AG08396 (cell line): Measurements from ENCODE around the gene CTSD.

Source experiments
- DNase-seq: peaks from one replicate; pipeline ENCODE4 v3.0.0; 2012; ENCODE audit warnings: low spot score, mixed read lengths

Gene CTSD

GRCh38 chr11:1782831-1783724, 19.4 kb upstream of the CTSD start:
- DNase-seq = peak; percentile 54

DNA sequence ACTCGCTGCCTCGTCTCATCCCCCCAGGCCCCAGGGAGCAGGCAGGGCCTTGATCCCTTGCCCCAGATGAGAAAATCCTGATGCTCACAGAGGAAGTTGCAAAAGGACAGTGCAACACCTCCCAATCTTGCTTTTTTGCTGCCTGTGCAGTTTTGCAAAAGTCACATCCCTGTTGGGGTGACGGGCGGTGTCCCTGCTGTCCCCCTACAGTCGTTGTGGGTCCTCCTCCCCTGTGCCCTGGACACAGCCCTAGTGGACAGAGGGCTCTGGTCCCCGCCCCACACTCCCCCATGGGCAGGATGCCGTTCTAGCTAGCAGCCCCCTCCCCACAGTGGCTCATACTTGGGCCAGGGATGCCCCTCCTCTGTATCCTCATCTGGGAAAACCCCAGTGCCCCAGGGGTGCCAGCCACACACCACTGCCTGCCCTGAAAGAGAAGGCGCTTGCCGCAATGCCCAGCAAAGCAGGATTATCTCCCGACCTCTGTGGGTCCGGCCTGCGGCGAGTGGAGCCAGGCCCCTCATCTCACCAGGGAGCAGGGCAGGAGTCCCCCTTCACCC, 18.4 kb upstream of the CTSD start:
- no peak for DNase-seq

DNA sequence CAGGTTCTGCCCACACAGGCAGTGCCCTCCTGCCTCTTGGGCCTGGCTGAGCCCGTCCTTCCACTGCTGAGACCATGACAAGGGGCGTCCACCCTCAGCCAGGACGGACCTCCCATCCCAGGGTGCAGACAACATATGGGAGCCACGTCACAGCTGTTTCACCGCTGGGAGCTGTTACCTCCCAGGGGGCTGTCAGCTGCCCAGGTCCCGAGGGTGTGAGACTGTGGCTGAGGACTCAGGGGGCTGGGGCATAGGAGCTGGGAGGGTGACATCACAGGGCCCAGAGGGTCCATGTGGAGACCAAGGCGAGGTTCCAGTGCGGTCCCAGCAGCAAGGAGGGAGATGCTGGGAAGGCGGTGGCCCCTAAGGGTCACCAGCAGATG, 17.9 kb upstream of the CTSD start:
- no peak for DNase-seq

DNA sequence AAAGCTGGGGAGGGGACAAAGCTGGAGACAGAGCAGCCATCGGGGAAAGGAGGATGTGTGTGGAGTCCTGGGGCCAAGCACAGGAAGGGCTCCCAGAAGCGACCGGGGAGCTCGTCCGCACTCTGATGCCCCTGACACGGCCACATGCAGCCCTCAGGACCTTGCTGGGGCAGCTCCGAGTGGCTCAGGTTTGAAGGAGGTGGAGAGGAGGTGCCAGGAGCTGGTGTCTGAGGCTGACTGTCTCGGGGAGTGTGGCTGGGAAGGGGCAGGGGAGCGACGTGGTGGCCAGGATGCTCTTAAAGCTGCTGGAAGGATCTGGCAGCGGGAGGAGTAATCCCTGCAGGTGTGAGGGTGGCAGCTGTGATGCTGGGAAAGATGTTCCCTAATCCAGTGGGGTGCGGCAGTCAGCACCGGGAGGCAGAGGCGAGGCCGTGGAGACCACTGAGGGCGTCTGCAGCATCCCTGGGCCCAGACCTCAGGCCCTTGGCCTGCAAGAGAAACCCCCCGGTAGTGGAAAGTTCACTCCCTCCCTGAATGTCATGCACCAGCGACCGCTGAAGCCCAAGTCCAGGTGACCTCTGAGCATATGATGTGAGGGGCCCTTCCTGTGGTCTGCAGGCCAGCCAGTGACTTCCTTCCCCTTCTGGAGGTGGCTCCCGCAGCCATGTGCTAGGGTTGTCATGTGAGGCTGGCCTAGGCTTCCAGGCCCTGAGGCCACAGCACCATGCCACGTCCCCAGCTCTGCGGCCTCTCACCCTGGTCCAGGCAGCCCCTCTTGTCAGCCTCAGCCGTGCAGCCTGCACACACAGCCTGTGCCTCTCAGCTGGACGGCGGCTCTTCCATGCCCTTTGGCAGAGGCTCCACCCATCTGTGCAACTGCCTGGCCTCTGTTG, 17.2 kb upstream of the CTSD start:
- no peak for DNase-seq

GRCh38 chr11:1779806-1780699, 16.3 kb upstream of the CTSD start:
- no peak for DNase-seq

- DNase-seq = no peak
These were observed 15.5 kb upstream of the CTSD start for GRCh38 chr11:1779034-1779805.

DNA sequence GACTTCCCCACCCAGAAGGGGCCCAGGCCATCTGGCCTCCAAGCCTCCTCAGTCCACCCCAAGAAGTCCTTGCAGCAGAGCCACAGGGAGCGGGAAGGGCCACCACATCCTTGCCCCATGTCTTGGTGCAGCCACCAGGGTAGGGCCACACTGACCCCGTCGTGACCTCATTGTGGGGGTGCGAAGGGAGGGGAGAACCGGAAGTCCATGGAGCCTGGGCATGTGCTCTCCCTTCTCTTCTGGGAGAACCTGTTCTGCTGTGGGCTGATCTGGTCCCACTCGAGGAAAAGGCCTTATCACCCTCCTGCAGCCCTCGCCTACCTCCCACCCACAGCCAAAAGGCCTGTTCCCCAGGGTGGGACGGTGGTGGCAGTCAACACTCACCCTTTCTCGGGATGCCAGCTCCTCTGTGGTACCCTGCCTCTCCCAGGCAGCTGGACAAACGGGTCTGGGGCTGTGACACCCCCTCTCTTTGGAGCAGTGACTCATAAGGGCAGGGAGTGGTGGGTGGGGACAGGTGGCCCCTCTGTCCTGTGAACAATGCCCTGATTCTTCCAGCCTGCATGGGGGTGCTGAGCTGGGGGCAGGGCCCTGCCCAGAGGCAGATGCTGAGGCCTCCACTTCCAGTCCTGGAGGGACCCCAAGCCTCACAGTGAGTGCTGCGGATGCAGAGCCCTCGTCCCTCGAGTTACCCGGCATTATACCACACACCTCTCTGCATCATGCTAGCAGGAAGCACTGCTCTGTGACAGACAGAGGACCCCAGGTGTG, 14.6 kb upstream of the CTSD start:
- DNase-seq = no peak

DNA sequence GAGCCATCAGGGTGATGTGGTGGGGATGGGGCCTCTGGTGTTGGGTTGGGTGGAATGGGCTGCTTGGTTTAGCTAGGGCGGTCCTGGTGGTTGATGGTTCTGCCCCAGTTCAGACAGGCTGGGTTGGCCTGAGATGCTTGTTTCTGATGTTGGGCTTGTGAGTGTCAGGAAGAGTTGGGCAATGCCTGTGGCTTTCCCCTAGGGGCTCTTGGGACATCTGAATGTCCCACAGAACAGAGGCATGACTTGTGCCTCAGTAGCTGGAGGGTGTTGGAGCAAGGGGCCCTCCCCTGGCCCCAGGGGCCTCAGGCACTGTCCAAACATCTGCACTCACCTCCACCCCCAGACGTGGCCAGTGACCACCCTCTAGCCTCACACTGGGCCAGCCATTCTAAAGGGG, 14.0 kb upstream of the CTSD start:
- DNase-seq = no peak

GRCh38 chr11:1776944-1777715, 13.4 kb upstream of the CTSD start:
- no peak for DNase-seq

DNA sequence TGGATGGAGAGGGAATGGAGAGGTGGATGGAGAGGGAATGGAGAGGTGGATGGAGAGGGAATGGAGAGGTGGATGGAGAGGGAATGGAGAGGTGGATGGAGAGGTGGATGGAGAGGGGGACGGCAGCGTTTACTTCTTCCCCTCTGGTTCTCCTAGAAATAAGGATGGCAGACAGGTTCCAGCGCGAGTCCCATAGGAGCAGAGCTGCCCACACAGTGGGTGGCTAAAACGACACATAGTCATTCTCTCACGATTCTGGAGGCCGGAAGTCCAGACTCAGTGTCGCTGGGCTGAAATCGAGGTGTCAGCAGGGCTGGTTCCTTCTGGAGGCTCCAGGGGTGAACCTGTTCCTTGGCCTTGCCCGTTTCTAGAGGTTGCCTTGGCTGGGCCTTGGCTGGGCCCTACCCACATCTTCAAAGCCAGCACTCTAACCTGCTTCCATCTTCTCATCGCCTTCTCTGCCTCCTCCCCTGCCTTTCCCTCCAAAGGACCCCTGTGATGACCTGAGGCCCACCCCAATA, 12.7 kb upstream of the CTSD start:
- DNase-seq = no peak

- no peak for DNase-seq
These were observed 11.2 kb upstream of the CTSD start for GRCh38 chr11:1774886-1775285.

DNA sequence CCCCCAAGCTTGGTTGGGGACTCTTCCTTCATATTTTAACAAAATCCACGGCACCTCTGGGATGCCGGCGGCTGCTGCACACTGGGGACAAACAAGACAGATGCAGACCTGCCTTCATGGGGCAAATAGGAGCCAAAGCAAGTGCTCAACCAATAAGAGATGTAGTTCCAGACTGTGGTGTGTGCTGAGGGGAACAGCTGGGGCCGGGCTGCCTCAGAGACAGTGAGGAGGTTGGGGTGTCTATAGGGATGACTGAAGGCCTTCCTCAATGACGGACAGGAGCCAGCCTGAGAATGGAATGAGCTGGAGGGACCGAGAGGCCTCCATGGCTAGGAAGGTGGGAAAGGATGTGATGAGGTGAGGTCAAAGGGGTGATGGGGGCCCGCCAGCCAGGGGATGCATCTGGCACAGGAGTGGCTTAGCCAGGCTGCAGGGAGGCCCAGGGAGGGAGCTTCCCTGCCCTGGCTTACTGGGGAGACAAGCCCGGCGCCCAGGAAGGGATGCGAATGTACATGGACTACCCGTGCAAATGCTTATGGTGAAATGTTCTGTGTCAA, 10.3 kb upstream of the CTSD start:
- no peak for DNase-seq

DNA sequence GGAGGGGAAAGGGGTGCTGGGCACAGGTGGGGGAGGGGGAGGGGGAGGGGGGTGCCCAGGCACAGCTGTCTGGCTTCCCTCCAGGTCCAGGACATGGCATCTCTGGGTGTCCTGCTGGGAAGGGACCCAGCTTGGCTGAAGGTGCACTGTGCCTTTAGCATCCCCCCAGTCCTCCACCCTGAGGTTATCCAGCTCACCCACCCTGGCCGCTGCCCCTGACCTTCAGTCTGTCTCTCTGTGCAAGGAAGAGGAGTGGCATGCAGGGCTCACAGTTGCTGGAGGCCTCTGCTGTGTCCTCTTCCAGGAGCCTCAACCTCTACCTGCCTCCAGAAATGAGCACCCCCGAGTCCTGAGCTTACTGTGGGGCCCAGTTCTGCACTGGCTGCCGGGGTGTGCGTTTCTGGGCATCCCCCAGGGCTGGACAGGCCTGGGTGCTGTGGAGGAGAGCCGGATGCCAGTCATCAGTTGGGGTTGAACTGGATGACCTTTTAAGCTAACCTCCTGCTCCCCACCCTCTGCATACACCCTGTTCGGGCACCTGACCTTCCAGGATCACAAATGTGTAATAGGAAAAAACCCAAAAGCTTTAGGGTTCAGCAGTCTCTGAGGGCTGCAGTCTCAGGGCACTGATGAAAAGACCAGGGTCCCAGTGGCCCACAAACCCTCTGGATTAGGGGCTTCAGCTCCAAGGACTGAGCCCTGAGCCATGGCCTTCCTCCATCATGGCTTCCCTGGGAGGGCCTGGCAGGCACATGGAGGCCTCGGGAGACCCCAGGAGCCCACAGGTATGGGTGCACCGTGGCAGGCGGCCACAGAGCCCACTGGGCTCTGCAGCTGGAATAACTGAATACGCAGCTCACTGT, 9.6 kb upstream of the CTSD start:
- DNase-seq = no peak

DNA sequence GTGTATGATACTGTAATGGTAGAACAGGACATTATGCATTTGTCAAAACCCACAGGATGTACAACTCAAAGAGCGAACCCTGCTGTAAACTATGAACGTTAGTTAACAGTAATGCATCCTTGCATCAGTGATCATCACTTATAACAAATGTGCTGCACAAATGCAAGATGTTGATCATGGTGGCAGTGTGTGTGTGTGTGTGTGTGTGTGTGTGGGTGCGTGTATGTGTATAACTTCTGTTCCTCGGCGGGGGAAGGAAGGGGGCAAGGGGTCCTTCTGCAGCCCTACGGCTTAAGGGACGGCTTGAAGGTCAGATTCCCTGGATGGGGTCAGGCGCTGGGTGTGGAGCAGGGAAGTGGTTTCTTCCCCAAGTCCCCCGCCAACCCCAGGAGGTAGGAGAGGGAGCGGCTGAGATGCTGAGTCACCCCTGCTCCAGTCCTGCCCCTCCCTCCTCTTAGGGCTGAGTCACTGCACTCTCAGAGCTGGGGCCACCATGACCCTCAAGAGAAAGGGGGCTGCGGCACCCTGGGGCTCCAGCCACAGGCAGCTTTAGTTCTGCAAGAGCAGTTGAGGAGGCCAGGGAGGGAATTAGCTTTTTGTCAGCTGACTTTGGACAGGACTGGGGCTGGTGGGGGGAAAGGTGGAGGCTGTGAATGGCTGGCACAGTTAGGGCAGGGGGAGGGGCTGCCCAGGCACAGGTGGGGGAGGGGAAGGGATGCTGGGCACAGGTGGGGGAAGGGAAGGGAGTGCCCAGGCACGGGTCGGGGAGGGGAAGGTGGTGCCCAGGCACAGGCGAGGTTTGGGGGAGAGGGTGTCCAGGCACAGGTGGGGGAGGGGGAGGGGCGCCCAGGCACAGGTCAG, 8.8 kb upstream of the CTSD start:
- DNase-seq = peak; percentile 92

DNA sequence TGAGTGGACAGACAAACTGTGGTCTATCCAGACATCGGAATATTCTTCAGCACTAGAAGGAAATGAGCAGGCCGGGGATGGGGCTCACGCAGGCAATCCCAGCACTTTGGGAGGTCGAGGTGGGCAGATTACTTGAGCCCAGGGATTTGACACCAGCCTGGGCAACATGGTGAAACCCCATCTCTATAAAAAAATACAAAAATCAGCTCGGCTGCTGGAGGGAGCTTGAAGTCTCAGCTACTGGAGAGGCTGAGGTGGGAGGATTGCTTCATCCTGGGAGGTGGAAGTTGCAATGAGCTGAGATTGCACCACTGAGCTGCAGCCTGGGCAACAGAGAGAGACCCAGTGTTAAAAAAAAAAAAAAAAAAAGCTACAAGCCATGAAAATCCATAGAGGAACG, 8.0 kb upstream of the CTSD start:
- DNase-seq = no peak

GRCh38 chr11:1771273-1771672, 7.5 kb upstream of the CTSD start:
- DNase-seq = no peak

GRCh38 chr11:1770528-1770927, 6.8 kb upstream of the CTSD start:
- DNase-seq = no peak
